Frontal cortex (tissue), 4 donors: ENCODE results near the gene F2R. TPM values are rescaled to one million over a fixed set of nuclear protein-coding genes. Genes with fewer than 3 reads are reported as not detected.
"Not testable (repeated sequence)": the region's sequence is repeated elsewhere in the genome, so short reads cannot be mapped to it uniquely, and the experiment has no call there.

ENCODE experiments used
- DNase-seq, 2 donors: peaks; one replicate each; pipeline ENCODE4 v3.0.0; 2012; ENCODE audit warnings: low spot score in 2 of 2
- FAIRE-seq: peaks from 2 replicates; lab custom pipeline; 2012; peaks lifted over from hg19 to GRCh38; lab: Jason Lieb, UNC
- total RNA-seq: library from RNA; depleted of rRNA; stranded (reverse); fragments of >200 nt; gene quantifications from one replicate; pipeline ENCODE4 v1.2.3, GENCODE V29; 2014
- donor health status: control.
- donor health status: control.
- donor health status: control.

F2R gene
- total RNA-seq, 1 donor from 2014 or later = 22.8 TPM

DNA sequence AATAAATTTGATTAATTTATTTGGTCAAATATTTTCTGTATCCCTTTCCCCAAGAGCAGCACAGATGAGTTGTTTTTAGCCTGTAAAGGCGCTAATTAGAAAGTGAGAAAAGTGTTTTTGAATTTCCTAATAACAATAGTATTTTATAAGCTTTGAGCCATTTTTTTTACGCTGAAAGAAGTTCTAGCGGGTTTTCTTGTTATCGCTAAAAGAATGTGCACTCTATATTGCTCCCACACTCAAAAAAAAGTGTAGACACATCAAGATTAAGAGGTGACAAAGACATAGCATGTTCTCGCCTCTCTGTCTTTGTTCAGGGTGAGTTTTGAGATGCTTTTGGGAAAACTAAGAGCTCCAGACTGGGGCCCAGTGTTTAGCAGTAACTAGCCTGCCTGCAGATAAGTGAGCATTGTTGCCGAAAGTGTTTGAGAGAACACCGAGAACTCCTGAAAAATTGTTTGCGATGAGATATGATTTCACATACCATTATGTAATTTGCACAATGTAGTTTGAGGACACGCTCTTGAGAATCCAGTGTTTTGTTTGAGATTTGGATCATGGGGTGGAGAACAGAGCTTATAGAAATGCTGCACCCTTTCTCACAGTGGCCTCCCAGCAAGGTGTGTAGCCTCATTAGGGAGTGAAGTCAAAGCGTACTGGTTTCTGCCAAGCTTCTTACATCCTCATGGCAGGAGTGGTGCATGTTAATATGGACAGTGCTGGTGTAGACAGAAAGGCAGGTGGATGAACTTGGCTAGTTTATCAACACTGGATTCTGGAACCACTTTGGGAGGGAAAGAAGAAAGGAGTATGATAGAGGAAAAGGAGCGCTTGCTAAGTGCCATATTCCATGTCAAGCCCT lies 1.5 kb downstream of the F2R start:
- FAIRE-seq (no peak), DNase-seq (no peak)

DNA sequence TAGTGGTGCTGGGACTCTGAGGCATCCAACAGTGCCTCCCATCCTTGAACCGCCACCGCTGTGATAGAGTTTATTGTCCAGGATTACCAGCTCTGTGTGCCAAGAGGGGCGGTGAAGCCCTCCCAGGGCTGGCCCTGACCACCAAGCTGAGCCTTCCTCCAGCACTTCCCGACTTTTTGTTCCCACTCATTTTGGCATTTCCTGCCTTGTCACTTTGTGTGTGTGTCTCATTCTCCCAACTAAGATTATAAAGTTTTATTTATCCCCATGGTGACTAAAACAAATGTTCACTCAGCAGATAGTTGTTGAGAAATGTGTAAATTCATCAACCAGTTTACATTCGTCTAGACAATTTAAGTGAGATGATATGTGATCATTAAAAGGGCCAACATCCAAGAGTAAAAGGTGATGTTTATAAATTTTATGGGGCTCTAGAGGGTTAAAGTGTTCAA lies 2.5 kb downstream of the F2R start:
- FAIRE-seq (no peak), DNase-seq (no peak)

DNA sequence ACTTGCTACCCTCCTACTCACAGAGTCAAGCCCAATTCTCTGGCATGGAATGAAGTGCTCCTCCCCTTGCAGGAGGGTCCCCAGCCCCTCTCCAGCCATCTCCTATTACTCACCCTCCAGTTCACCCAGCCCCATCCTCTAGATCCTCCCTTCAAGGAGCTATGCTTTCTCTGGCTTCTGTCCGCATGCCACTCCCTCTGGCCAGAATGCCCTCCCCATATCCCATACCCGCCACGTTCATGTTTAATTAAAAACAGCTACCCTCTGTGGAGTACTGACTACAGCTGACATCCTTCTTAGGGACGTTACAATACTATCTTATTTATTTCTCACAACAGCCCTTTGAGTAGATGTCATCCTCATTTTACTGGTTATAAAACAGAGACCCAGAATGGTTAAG lies 3.0 kb downstream of the F2R start:
- DNase-seq (no peak), FAIRE-seq (no peak)

DNA sequence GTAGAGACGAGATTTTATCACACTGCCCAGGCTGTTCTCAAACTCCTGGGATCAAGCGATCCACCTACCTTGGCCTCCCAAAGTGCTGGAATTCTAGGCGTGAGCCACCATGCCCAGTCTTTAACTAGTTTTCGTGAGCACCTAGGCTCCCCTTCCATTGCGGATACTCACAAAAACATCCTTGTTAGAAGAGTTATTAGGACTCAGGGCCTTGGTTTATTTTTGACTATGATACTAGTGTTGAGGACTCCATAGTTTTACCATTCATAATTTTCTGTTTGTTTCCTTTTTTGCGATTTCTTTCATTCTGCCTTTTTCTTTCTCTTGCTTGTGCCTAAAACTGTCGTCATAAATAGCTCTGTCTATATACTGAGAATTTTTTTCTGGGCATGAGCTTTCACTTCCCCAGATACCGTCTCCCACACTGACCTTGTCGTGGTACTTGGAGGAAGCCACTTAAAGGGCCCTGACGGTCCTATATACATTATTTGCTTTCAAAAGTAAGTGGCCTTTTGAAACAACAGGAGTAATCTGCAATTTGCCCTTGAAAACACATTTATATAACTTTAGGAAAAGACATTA lies 5.2 kb downstream of the F2R start:
- DNase-seq (no peak), FAIRE-seq (no peak)

DNA sequence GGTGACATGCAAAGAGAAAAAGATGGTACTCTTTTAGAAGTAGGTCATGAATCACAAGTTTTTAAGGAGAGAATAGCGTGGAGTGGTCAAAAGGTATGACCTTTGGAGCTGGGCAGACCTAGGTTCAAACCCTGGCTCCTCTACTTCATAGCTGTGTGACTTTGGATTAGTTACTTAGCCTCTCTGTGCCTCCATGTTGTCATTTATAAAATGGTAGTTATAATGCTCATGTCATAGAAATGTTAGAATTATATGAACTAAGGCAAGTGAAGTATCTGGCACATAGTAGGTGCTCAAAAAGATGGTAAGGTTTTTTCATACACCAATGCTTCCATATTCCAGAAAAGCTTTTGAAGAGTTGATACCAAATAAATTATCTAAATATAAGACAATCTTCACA lies 7.3 kb downstream of the F2R start:
- FAIRE-seq (no peak), DNase-seq (no peak)

DNA sequence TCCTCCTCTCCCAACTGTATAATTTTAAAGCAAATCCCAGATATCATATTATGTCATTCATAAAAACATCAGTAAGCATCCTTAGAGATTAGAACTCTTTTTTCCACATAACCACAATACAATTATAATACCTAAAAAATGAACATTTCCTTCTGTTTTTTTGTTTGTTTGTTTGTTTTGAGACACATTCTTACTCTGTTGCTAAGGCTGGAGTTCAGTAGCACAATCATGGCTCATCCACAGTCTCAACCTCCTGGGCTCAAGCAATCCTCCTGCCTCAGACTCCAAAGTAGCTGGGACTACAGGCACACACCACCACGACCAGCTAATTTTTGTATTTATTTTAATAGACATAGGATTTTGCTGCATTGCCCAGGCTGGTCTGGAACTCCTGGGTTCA lies 8.0 kb downstream of the F2R start:
- DNase-seq = no peak
- FAIRE-seq = no peak

DNA sequence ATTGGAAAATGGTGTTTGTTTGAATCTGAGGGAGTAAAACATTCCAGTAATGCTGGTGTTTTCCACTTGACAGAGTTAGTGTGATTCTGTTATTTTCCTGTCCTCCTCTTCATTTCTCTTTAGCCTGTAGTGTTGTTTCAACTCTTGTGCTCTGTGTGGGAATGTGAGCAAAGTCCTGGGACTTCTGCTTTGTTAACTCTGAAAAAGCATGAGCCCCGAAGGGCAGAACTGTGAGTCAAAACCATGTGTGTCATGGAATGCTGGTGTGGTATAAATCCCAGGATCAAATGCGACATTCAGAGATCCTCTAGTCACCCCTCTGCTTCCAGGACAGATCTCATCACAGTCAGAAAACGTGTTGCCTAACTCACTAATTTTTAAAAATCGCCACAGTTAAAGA lies 8.9 kb downstream of the F2R start:
- FAIRE-seq (no peak), DNase-seq (no peak)

DNA sequence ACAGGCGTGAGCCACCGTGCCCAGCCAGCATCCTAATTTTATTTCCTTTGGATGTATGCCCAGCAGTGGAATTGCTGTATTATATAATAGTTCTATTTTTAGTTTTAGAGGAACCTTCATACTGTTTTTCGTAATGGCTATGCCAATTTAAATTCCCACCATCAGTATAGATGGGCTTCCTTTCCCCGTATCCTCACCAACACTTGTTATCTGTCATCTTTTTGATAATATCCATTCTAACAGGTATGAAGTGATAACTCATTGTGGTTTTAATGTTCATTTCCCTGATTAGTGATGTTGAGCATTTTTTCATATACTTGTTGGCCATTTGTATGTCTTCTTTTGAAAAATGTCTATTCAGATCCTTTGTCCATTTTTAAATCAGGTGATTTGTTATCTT lies 13.0 kb downstream of the F2R start:
- no peak for DNase-seq

DNA sequence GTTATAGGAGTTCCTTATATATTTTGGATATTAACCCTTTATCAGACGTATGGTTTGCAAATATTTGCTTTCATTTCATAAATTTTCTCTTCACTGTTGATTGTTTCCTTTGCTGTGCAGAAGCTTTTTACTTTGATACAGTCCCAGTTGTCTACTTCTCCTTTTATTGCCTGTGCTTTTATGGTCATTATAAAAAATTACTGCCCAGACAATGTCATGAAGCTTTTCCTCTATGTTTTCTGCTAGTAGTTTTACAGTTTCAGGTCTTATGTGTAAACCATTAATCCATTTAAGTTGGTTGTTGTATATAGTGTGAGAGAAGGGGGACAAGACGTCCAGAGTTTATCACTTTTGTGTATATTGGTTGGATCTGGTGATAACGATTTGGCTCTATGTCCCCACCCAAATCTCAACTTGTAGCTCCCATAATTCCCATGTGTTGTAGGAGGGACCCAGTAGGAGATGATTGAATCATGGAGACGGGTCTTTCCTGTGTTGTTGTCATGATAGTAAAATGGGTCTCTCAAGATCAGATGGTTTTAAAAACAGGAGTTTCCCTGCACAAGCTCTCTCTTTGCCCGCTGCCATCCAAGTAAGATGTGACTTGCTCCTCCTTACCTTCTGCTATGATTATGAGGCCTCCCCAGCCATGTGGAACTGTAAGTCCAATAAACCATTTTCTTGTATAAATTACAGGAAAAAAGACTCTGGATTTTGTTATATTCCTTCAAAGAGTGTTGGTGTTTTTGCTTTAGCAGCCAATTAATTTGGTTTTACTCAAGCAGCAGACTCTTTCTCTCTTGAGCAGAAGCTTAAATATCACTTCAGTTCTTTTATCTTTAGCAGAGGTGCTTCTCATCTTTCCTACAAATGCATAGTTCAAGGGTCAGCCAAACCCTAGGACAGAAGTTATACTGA lies 13.7 kb downstream of the F2R start:
- no peak for FAIRE-seq

More for the DNA sequence above, 13.0 kb downstream of the F2R start:
- no peak for FAIRE-seq

DNA sequence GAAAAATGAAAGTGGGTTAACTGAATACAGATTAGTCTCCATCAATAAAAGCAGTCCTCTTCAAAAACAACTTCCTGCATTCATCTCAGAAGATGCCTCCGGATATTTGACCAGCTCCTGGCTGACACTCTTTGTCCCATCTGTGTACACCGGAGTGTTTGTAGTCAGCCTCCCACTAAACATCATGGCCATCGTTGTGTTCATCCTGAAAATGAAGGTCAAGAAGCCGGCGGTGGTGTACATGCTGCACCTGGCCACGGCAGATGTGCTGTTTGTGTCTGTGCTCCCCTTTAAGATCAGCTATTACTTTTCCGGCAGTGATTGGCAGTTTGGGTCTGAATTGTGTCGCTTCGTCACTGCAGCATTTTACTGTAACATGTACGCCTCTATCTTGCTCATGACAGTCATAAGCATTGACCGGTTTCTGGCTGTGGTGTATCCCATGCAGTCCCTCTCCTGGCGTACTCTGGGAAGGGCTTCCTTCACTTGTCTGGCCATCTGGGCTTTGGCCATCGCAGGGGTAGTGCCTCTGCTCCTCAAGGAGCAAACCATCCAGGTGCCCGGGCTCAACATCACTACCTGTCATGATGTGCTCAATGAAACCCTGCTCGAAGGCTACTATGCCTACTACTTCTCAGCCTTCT lies 16.6 kb downstream of the F2R start:
- FAIRE-seq (no peak), DNase-seq (no peak)

More for the DNA sequence above, 13.7 kb downstream of the F2R start:
- DNase-seq = no peak

DNA sequence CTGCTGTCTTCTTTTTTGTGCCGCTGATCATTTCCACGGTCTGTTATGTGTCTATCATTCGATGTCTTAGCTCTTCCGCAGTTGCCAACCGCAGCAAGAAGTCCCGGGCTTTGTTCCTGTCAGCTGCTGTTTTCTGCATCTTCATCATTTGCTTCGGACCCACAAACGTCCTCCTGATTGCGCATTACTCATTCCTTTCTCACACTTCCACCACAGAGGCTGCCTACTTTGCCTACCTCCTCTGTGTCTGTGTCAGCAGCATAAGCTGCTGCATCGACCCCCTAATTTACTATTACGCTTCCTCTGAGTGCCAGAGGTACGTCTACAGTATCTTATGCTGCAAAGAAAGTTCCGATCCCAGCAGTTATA lies 17.1 kb downstream of the F2R start:
- DNase-seq (no peak), FAIRE-seq (no peak)

DNA sequence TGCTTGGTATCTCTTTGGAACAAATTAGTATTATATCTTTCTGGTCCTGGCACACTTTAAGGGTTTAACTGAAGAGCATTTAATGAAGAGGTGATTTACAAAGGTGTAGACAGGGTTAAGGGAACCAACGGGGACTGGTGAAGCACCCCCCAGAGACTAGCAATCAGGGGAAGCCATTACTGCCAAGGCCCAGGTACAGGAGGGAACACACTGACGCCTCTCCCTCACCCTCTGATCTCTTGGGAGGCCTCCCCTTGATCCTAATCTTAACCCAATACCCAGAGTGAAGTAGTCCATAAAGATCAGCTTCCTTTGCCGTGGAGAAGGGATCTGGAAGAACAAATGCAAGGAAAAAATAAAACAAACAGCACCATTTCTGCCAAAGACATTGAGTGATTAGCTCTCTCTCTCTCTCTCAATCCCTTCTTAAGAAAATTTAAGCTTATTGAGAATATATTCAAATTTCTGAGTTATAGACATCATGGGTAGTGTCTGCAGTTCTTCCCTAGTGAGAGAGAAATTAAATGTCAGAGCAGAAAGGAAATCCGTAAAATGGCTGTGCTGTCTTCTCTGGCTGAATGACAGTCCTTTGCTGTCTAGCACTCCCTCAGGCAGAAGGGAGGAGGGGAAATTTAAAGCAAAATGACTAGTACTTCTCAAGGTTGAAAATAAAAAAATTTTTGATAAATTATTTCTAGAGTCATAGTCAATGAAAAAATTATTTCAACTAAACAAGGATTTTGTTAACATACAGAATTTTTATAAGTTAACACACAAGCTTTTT lies 20.0 kb downstream of the F2R start:
- FAIRE-seq = no peak
- DNase-seq = no peak

DNA sequence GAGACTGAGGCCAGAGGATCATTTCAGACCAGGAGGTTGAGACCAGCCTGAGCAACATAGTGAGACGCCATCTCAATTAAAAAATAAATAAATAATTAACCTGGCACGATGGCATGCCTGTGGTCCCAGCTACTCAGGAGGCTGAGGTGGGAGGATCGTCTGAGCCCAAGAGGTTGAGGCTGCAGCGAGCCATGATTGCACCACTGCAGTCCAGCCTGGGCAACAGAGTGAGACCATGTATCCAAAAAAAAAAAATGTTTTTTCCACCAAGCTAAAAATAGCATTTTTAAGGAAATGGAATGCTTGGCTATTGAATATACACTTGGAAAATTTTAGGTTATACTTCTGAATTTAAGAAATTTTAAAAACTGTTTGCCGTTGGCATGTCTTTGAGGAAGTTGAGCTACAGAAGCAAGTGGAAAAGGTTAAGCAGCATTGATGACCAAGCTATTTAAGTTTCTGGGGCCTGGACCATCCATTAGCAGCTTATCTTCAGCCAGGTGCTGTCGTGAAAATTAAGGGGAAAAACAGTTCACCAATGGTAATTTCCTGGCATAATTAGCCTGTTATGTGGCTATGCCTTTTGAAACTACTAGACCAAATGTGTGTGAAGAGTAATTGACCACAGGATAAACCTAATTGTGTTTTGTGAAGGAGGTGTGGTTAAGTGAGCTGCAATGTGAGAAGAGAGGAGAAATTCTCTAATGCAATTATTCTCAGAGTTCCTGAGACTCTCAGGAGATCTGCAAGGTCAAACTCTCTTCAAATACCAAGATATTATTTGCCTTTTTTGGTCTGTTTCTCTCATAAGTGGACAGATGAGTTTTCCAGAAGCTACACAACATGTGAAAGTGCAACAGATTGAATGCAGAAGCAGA lies 21.0 kb downstream of the F2R start:
- DNase-seq (no peak), FAIRE-seq (no peak)

DNA sequence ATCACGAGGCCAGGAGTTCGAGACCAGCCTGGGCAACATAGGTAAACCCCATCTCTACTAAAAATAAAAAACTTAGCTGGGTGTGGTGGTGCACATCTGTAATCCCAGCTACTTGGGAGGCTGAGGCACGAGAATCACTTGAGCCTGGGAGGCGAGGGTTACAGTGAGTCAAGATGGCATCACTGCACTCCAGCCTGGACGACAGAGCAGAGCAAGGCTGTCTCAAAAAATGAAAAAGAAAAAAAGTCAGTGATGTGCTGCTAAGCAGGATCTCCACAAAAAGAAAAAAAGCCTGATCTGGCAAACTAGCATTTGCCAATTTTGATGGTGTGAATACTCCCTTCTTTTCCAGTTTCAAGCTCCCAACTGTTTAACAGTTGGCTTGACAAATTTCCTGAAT lies 21.9 kb downstream of the F2R start:
- no peak for DNase-seq
- no peak for FAIRE-seq

DNA sequence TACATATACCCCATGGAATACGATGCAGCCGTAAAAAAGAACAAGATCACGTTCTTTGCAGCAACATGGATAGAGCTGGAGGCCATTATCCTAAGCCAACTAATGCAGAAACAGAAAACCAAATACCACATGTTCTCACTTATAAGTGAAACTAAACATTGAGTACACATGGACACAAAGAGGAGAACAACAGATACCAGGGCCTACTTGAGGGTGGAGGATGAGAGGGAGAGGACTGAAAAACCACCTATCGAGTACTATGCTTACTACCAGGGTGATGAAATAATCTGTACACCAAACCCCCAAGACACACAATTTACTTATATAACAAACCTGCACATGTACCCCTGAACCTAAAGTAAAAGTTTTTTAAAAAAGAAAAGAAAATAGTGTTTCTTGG lies 25.6 kb downstream of the F2R start:
- FAIRE-seq, DNase-seq: not testable (repeated sequence)

DNA sequence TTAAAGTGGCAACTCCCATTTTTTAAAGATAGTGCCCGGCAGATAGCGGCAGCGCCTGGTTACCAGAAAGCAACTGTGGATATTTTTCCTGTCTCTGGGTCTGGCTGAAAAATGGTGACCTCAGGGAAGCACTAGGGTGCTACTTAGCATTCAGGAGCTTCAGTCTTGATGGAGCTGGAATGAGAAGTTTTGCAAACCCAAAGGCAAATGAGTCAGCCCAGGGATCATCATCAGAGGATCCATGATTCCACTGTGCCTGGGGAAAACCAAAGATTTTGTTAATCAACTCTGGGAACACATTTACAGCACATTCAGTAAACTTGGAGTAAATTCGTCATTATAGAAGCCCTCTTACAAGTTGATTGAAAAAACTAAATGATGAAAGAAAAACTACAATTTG lies 26.7 kb downstream of the F2R start:
- DNase-seq = no peak
- FAIRE-seq = no peak

DNA sequence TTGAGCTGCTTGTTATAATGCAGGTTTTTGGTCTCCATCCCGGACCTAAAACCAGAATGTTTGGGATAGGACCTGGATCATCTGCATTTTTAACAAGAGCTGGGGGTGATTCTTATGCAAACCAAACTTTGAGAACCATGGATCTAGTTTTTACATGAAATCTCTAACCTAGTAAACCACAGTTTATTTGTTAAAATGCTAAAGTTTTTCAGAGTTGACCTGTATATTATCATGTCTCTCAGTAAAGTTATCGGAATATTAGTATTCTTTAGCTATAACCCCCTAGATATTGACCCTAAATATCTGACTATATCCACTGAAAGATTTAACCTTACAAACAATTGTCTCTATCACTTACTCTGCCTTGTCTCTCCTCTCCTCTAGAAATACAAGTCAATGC lies 28.7 kb downstream of the F2R start:
- FAIRE-seq (no peak), DNase-seq (no peak)

DNA sequence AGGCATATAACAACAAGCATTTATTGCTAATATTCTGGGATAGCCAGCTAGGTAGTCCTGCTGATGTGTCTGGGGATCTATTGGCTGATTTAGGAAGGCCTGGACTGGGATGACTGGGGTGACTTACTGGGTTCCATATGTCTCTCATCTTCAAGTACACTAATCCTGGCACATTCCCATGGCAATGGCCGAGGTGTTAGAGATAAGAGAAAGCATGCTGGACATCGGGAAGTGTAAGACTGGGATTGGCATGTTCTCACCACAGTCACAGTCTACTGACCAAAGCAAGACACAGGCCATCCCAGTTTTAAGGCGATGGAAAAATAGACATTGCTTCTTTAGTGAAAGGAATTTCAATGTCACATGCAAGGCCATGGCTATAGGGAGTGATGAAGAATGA lies 29.7 kb downstream of the F2R start:
- no peak for DNase-seq
- FAIRE-seq = no peak
